ENCODE results near the gene ITGA1. TPM values are rescaled to one million over a fixed set of nuclear protein-coding genes. Genes with fewer than 3 reads are reported as not detected.
A peak's percentile ranks its signal among the peaks of the same experiment; 100 is the strongest.

Gene ITGA1
- total and polyA plus RNA-seq, 2 of the 13 experiments (the other 11 are each of a cell fraction or from before 2014, with no cell fraction given) = 23.1 to 28.6 TPM

DNA sequence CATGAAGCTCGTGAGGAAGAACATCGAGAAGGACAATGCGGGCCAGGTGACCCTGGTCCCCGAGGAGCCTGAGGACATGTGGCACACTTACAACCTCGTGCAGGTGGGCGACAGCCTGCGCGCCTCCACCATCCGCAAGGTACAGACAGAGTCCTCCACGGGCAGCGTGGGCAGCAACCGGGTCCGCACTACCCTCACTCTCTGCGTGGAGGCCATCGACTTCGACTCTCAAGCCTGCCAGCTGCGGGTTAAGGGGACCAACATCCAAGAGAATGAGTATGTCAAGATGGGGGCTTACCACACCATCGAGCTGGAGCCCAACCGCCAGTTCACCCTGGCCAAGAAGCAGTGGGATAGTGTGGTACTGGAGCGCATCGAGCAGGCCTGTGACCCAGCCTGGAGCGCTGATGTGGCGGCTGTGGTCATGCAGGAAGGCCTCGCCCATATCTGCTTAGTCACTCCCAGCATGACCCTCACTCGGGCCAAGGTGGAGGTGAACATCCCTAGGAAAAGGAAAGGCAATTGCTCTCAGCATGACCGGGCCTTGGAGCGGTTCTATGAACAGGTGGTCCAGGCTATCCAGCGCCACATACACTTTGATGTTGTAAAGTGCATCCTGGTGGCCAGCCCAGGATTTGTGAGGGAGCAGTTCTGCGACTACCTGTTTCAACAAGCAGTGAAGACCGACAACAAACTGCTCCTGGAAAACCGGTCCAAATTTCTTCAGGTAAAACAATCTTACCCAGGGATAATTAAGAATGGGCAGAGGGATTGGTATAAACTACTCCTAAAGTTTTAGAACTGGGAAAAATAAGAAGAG is 12.9 kb downstream of the ITGA1 start (continued):
- no peak for TF ChIP-seq IKZF1 (IDR thresholded peaks at IDR 0.05)
- no peak for TF ChIP-seq GABPA (IDR thresholded peaks at IDR 0.05; ENCODE audit: low read depth, low read length)
- TF ChIP-seq GABPA (CRISPR knock-in tag; IDR thresholded peaks at IDR 0.05; ENCODE audit: low read depth) = no peak
- no peak for TF ChIP-seq TCF12 (IDR thresholded peaks at IDR 0.05)
- TF ChIP-seq TCF12 (CRISPR knock-in tag; IDR thresholded peaks at IDR 0.05) = no peak
- TF ChIP-seq MAFF (IDR thresholded peaks at IDR 0.05; ENCODE audit: low read depth, low read length) = peak; percentile 43; the same call in 1 of the 2 replicates
- no peak for TF ChIP-seq KLF6 (CRISPR knock-in tag; IDR thresholded peaks at IDR 0.05)
- TF ChIP-seq TAF1 (CRISPR knock-in tag; IDR thresholded peaks at IDR 0.05) = peak; percentile 18; the same call in 1 of the 2 replicates
- TF ChIP-seq SMYD3 (CRISPR knock-in tag; IDR thresholded peaks at IDR 0.05) = no peak
- TF ChIP-seq WIZ (CRISPR knock-in tag; IDR thresholded peaks at IDR 0.05) = 0 out of 2 replicates have a peak, but pooled peaks have one; percentile 72
- TF ChIP-seq, protein P1, sequence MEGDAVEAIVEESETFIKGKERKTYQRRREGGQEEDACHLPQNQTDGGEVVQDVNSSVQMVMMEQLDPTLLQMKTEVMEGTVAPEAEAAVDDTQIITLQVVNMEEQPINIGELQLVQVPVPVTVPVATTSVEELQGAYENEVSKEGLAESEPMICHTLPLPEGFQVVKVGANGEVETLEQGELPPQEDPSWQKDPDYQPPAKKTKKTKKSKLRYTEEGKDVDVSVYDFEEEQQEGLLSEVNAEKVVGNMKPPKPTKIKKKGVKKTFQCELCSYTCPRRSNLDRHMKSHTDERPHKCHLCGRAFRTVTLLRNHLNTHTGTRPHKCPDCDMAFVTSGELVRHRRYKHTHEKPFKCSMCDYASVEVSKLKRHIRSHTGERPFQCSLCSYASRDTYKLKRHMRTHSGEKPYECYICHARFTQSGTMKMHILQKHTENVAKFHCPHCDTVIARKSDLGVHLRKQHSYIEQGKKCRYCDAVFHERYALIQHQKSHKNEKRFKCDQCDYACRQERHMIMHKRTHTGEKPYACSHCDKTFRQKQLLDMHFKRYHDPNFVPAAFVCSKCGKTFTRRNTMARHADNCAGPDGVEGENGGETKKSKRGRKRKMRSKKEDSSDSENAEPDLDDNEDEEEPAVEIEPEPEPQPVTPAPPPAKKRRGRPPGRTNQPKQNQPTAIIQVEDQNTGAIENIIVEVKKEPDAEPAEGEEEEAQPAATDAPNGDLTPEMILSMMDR (CRISPR knock-in tag; IDR thresholded peaks at IDR 0.05) = no peak
- 0 out of 2 replicates have a peak, but pooled peaks have one; percentile 53 for TF ChIP-seq ZNF329 (CRISPR knock-in tag; IDR thresholded peaks at IDR 0.05; ENCODE audit: low read depth)
- TF ChIP-seq FOSL1 (CRISPR knock-in tag; IDR thresholded peaks at IDR 0.05; ENCODE audit: borderline replicate concordance) = no peak
- TF ChIP-seq, protein P2, sequence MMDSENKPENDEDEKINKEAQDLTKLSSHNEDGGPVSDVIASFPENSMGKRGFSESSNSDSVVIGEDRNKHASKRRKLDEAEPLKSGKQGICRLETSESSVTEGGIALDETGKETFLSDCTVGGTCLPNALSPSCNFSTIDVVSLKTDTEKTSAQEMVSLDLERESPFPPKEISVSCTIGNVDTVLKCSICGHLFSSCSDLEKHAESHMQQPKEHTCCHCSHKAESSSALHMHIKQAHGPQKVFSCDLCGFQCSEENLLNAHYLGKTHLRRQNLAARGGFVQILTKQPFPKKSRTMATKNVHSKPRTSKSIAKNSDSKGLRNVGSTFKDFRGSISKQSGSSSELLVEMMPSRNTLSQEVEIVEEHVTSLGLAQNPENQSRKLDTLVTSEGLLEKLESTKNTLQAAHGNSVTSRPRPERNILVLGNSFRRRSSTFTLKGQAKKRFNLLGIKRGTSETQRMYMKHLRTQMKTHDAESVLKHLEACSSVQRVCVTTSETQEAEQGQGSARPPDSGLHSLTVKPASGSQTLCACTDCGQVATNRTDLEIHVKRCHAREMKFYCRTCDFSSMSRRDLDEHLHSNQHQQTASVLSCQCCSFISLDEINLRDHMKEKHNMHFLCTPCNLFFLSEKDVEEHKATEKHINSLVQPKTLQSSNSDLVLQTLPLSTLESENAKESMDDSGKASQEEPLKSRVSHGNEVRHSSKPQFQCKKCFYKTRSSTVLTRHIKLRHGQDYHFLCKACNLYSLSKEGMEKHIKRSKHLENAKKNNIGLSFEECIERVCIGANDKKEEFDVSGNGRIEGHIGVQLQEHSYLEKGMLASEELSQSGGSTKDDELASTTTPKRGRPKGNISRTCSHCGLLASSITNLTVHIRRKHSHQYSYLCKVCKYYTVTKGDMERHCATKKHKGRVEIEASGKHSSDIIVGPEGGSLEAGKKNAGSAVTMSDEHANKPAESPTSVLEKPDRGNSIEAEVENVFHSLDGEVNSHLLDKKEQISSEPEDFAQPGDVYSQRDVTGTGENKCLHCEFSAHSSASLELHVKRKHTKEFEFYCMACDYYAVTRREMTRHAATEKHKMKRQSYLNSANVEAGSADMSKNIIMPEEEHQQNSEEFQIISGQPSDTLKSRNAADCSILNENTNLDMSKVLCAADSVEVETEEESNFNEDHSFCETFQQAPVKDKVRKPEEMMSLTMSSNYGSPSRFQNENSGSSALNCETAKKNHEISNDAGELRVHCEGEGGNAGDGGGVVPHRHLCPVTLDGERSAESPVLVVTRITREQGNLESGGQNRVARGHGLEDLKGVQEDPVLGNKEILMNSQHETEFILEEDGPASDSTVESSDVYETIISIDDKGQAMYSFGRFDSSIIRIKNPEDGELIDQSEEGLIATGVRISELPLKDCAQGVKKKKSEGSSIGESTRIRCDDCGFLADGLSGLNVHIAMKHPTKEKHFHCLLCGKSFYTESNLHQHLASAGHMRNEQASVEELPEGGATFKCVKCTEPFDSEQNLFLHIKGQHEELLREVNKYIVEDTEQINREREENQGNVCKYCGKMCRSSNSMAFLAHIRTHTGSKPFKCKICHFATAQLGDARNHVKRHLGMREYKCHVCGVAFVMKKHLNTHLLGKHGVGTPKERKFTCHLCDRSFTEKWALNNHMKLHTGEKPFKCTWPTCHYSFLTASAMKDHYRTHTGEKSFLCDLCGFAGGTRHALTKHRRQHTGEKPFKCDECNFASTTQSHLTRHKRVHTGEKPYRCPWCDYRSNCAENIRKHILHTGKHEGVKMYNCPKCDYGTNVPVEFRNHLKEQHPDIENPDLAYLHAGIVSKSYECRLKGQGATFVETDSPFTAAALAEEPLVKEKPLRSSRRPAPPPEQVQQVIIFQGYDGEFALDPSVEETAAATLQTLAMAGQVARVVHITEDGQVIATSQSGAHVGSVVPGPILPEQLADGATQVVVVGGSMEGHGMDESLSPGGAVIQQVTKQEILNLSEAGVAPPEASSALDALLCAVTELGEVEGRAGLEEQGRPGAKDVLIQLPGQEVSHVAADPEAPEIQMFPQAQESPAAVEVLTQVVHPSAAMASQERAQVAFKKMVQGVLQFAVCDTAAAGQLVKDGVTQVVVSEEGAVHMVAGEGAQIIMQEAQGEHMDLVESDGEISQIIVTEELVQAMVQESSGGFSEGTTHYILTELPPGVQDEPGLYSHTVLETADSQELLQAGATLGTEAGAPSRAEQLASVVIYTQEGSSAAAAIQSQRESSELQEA (CRISPR knock-in tag; IDR thresholded peaks at IDR 0.05; ENCODE audit: not compliant biosample characterization) = peak; percentile 86
- TF ChIP-seq HNRNPLL (IDR thresholded peaks at IDR 0.05; ENCODE audit: low read depth, low read length, poor library complexity, severe bottlenecking) = peak; percentile 3
- TF ChIP-seq ZNF713 (CRISPR knock-in tag; IDR thresholded peaks at IDR 0.05) = 0 out of 2 replicates have a peak, but pooled peaks have one; percentile 3
- TF ChIP-seq JUNB (CRISPR knock-in tag; IDR thresholded peaks at IDR 0.05; ENCODE audit: borderline replicate concordance) = no peak
- TF ChIP-seq, protein P3, sequence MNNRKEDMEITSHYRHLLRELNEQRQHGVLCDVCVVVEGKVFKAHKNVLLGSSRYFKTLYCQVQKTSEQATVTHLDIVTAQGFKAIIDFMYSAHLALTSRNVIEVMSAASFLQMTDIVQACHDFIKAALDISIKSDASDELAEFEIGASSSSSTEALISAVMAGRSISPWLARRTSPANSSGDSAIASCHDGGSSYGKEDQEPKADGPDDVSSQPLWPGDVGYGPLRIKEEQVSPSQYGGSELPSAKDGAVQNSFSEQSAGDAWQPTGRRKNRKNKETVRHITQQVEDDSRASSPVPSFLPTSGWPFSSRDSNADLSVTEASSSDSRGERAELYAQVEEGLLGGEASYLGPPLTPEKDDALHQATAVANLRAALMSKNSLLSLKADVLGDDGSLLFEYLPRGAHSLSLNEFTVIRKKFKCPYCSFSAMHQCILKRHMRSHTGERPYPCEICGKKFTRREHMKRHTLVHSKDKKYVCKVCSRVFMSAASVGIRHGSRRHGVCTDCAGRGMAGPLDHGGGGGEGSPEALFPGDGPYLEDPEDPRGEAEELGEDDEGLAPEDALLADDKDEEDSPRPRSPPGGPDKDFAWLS (CRISPR knock-in tag; IDR thresholded peaks at IDR 0.05; ENCODE audit: borderline replicate concordance) = no peak
- TF ChIP-seq NFE2 (CRISPR knock-in tag; IDR thresholded peaks at IDR 0.05) = peak; percentile 85

Data from HepG2 (cell line).